ENCODE measurements around the gene EPHX1. TPM values are rescaled to one million over a fixed set of nuclear protein-coding genes. Genes with fewer than 3 reads are reported as not detected.

The EPHX1 gene
- total and polyA plus RNA-seq, 2 donors (not counting 1 experiment from before 2014, with no cell fraction given), result 39.1 to 44.3 TPM

GRCh38 chr1:225890346-225891228, 80.7 kb downstream of the EPHX1 start:
- Histone ChIP-seq H3K4me2 (ENCODE audit: extremely low read depth, insufficient read depth, low read length) (no peak overlapping the region), H3K4me1 (ENCODE audit: control insufficient read depth, extremely low read depth, insufficient read depth, low read length) (peaks cover 3% of the 10 kb centered on the region), H3K9me3 (ENCODE audit: control insufficient read depth, insufficient read depth, low read depth, low read length) (no peaks in the 10 kb centered on the region), H3K4me3 (replicated peaks in 1 of 4; ENCODE audit: control extremely low read depth in 1 of 4, insufficient read depth in 1 of 4, low read depth in 3 of 4, low read length in 4 of 4) (no peak overlapping the region), H3K27me3 (ENCODE audit: control insufficient read depth, insufficient read depth, low read length) (no peaks in the 10 kb centered on the region), H3K79me2 (ENCODE audit: control insufficient read depth, insufficient read depth, low read length) (no peaks in the 10 kb centered on the region), H2AFZ (ENCODE audit: low read length) (no peak overlapping the region), H3K9ac (ENCODE audit: insufficient read depth, low read length) (no peak overlapping the region), H3K36me3 (ENCODE audit: control insufficient read depth, insufficient read depth, low read length) (no peaks in the 10 kb centered on the region), H3K27ac (ENCODE audit: insufficient read depth, low read length) (no peak overlapping the region), H4K20me1 (ENCODE audit: control insufficient read depth, extremely low read depth, insufficient read depth, low read length) (no peaks in the 10 kb centered on the region)
- TF ChIP-seq EZH2 (IDR thresholded peaks at IDR 0.05; ENCODE audit: low read length, missing control alignments) (no peak), CTCF (conservative IDR thresholded peaks at IDR 0.05 in 1 of 2, IDR thresholded peaks at IDR 0.05 in 1 of 2; ENCODE audit: low read depth in 1 of 2, low read length in 2 of 2) (no peak)
- peak in 1 of 2 donors; percentile 39 for DNase-seq (ENCODE audit: low read depth in 2 of 2)

GRCh38 chr1:225891229-225891972, 81.5 kb downstream of the EPHX1 start:
- no peak overlapping the region for H3K9ac ChIP-seq (ENCODE audit: insufficient read depth, low read length)
- TF ChIP-seq EZH2 (IDR thresholded peaks at IDR 0.05; ENCODE audit: low read length, missing control alignments), result no peak
- no peak for TF ChIP-seq CTCF (conservative IDR thresholded peaks at IDR 0.05 in 1 of 2, IDR thresholded peaks at IDR 0.05 in 1 of 2; ENCODE audit: low read depth in 1 of 2, low read length in 2 of 2)
- H3K9me3 ChIP-seq (ENCODE audit: control insufficient read depth, insufficient read depth, low read depth, low read length), result no peaks in the 10 kb centered on the region
- H3K79me2 ChIP-seq (ENCODE audit: control insufficient read depth, insufficient read depth, low read length), result no peaks in the 10 kb centered on the region
- H3K4me2 ChIP-seq (ENCODE audit: extremely low read depth, insufficient read depth, low read length), result no peak overlapping the region
- H3K36me3 ChIP-seq (ENCODE audit: control insufficient read depth, insufficient read depth, low read length), result no peaks in the 10 kb centered on the region
- no peak for DNase-seq (ENCODE audit: low read depth in 2 of 2)
- H2AFZ ChIP-seq (ENCODE audit: low read length), result no peak overlapping the region
- no peak overlapping the region for H3K4me3 ChIP-seq (replicated peaks in 1 of 4; ENCODE audit: control extremely low read depth in 1 of 4, insufficient read depth in 1 of 4, low read depth in 3 of 4, low read length in 4 of 4)
- peaks cover 3% of the 10 kb centered on the region for H3K4me1 ChIP-seq (ENCODE audit: control insufficient read depth, extremely low read depth, insufficient read depth, low read length)
- H3K27ac ChIP-seq (ENCODE audit: insufficient read depth, low read length), result no peak overlapping the region
- H3K27me3 ChIP-seq (ENCODE audit: control insufficient read depth, insufficient read depth, low read length), result no peaks in the 10 kb centered on the region
- H4K20me1 ChIP-seq (ENCODE audit: control insufficient read depth, extremely low read depth, insufficient read depth, low read length), result no peaks in the 10 kb centered on the region

- H3K9me3 ChIP-seq (ENCODE audit: control insufficient read depth, insufficient read depth, low read depth, low read length), result no peaks in the 10 kb centered on the region
- H3K4me2 ChIP-seq (ENCODE audit: extremely low read depth, insufficient read depth, low read length), result no peak overlapping the region
- H3K9ac ChIP-seq (ENCODE audit: insufficient read depth, low read length), result no peak overlapping the region
- H3K79me2 ChIP-seq (ENCODE audit: control insufficient read depth, insufficient read depth, low read length), result no peaks in the 10 kb centered on the region
- no peaks in the 10 kb centered on the region for H3K36me3 ChIP-seq (ENCODE audit: control insufficient read depth, insufficient read depth, low read length)
- H4K20me1 ChIP-seq (ENCODE audit: control insufficient read depth, extremely low read depth, insufficient read depth, low read length), result no peaks in the 10 kb centered on the region
- H3K4me3 ChIP-seq (replicated peaks in 1 of 4; ENCODE audit: control extremely low read depth in 1 of 4, insufficient read depth in 1 of 4, low read depth in 3 of 4, low read length in 4 of 4), result no peak overlapping the region
- H3K4me1 ChIP-seq (ENCODE audit: control insufficient read depth, extremely low read depth, insufficient read depth, low read length), result peaks cover 3% of the 10 kb centered on the region
- no peak for DNase-seq (ENCODE audit: low read depth in 2 of 2)
- no peaks in the 10 kb centered on the region for H3K27me3 ChIP-seq (ENCODE audit: control insufficient read depth, insufficient read depth, low read length)
- TF ChIP-seq CTCF (conservative IDR thresholded peaks at IDR 0.05 in 1 of 2, IDR thresholded peaks at IDR 0.05 in 1 of 2; ENCODE audit: low read depth in 1 of 2, low read length in 2 of 2) (no peak), EZH2 (IDR thresholded peaks at IDR 0.05; ENCODE audit: low read length, missing control alignments) (no peak)
- H3K27ac ChIP-seq (ENCODE audit: insufficient read depth, low read length), result no peak overlapping the region
- H2AFZ ChIP-seq (ENCODE audit: low read length), result no peak overlapping the region
Measured at GRCh38 chr1:225892307-225892706, 82.4 kb downstream of the EPHX1 start.

Data from fibroblast of lung (primary cell).